NCI-H524 treated with DMSO at 0.1 percent for 48 hours (cell line): Measurements from ENCODE around the gene NUBP2.

Source experiments
- DNase-seq: peaks from one replicate; lab custom pipeline; 2025; lab: John Stamatoyannopoulos, UW

The NUBP2 gene

GRCh38 chr16:1758923-1759322 lies 23.8 kb upstream of the NUBP2 start:
- no peak for DNase-seq

GRCh38 chr16:1759511-1759910 lies 23.2 kb upstream of the NUBP2 start:
- DNase-seq: no peak

GRCh38 chr16:1760911-1761310 lies 21.8 kb upstream of the NUBP2 start:
- DNase-seq: no peak

GRCh38 chr16:1761751-1762150 lies 21.0 kb upstream of the NUBP2 start:
- DNase-seq: no peak

- DNase-seq: peak; percentile 37
Measured at GRCh38 chr16:1762196-1762878, 20.4 kb upstream of the NUBP2 start.

- DNase-seq: no peak
Measured at GRCh38 chr16:1762879-1763520, 19.8 kb upstream of the NUBP2 start.

- DNase-seq: no peak
Measured at GRCh38 chr16:1763521-1764511, 18.9 kb upstream of the NUBP2 start.

GRCh38 chr16:1764971-1765370 lies 17.8 kb upstream of the NUBP2 start:
- no peak for DNase-seq

GRCh38 chr16:1765826-1766225 lies 16.9 kb upstream of the NUBP2 start:
- no peak for DNase-seq

GRCh38 chr16:1766231-1766630 lies 16.5 kb upstream of the NUBP2 start:
- DNase-seq: no peak

GRCh38 chr16:1766701-1767100 lies 16.1 kb upstream of the NUBP2 start:
- no peak for DNase-seq

GRCh38 chr16:1767116-1767994 lies 15.4 kb upstream of the NUBP2 start:
- DNase-seq: no peak

GRCh38 chr16:1768061-1768766 lies 14.5 kb upstream of the NUBP2 start:
- no peak for DNase-seq

- DNase-seq: no peak
Measured at GRCh38 chr16:1768767-1769401, 13.9 kb upstream of the NUBP2 start.

- no peak for DNase-seq
Measured at GRCh38 chr16:1769402-1770300, 13.1 kb upstream of the NUBP2 start.

GRCh38 chr16:1770328-1771187 lies 12.2 kb upstream of the NUBP2 start:
- DNase-seq: no peak

- no peak for DNase-seq
Measured at GRCh38 chr16:1771188-1771863, 11.4 kb upstream of the NUBP2 start, which contains the start of gene NME3. Gene NME3, minus strand, starts transcription at chr16:1771543. Its CDS starts 9 bp downstream, at chr16:1771534.

GRCh38 chr16:1771864-1772361 lies 10.8 kb upstream of the NUBP2 start:
- DNase-seq: no peak
